Loucy (cell line): Measurements from ENCODE around the gene NAP1L1.

ENCODE experiments used
- H2AFZ ChIP-seq: fragments of 200-600 bp; sonication (generic); 2 replicates; pipeline ENCODE4 v1.6.0; 2016; ENCODE audit warnings: antibody characterized with exemption, mild to moderate bottlenecking, low read length, moderate library complexity
- H3F3A ChIP-seq: fragments of 200-600 bp; 2 replicates; pipeline ENCODE4 v1.6.0; 2016; ENCODE audit warnings: antibody characterized with exemption, low read depth, mild to moderate bottlenecking
- H3K27me3 ChIP-seq: fragments of 200-600 bp; sonication (generic); 2 replicates; pipeline ENCODE4 v1.6.1; 2014; ENCODE audit warnings: low read length, mild to moderate bottlenecking; ENCODE audit not compliant: insufficient read depth, poor library complexity, severe bottlenecking
- H3K36me3 ChIP-seq: fragments of 200-600 bp; sonication (generic); 2 replicates; pipeline ENCODE4 v1.6.1; 2016; ENCODE audit warnings: low read length; ENCODE audit not compliant: insufficient read depth
- H3K4me1 ChIP-seq: fragments of 200-600 bp; sonication (generic); 2 replicates; pipeline ENCODE4 v1.5.1; 2014; ENCODE audit warnings: low read length, mild to moderate bottlenecking; ENCODE audit not compliant: insufficient read depth, poor library complexity, severe bottlenecking
- H3K4me2 ChIP-seq: fragments of 200-600 bp; sonication (generic); 2 replicates; pipeline ENCODE4 v1.6.0; 2014; ENCODE audit warnings: antibody characterized with exemption, low read length, low read depth, mild to moderate bottlenecking; ENCODE audit not compliant: poor library complexity, severe bottlenecking
- H3K4me3 ChIP-seq: fragments of 200-600 bp; sonication (generic); 2 replicates; pipeline ENCODE4 v1.5.1; 2014; ENCODE audit warnings: low read length, mild to moderate bottlenecking, mixed read lengths; ENCODE audit not compliant: poor library complexity, severe bottlenecking
- H3K79me2 ChIP-seq: fragments of 200-600 bp; sonication (generic); 2 replicates; pipeline ENCODE4 v1.6.1; 2014; ENCODE audit warnings: low read length; ENCODE audit not compliant: insufficient read depth
- H3K9ac ChIP-seq: fragments of 200-600 bp; sonication (generic); 2 replicates; pipeline ENCODE4 v1.6.0; 2014; ENCODE audit warnings: mild to moderate bottlenecking, low read depth, low read length, moderate library complexity; ENCODE audit not compliant: poor library complexity, severe bottlenecking
- H3K9me2 ChIP-seq: fragments of 200-600 bp; sonication (generic); replicated peaks from 2 replicates; pipeline ENCODE4 v1.6.1; 2016; ENCODE audit warnings: low read depth, low read length, mixed read lengths
- H3K9me3 ChIP-seq: fragments of 200-600 bp; sonication (generic); 2 replicates; pipeline ENCODE4 v1.6.1; 2014; ENCODE audit warnings: mild to moderate bottlenecking, antibody characterized with exemption, low read length, low read depth; ENCODE audit not compliant: insufficient read depth
- H4K20me1 ChIP-seq: fragments of 200-600 bp; sonication (generic); 2 replicates; pipeline ENCODE4 v1.6.0; 2014; ENCODE audit warnings: antibody characterized with exemption, low read length, mild to moderate bottlenecking; ENCODE audit not compliant: insufficient read depth, poor library complexity, severe bottlenecking
- EZH2phosphoT487 ChIP-seq: fragments of 200-600 bp; IDR thresholded peaks from 2 replicates; pipeline ENCODE4 v1.6.1; 2018; ENCODE audit warnings: antibody characterized with exemption, mild to moderate bottlenecking, moderate library complexity, borderline replicate concordance
- TF ChIP-seq, protein P1 (sequence below): fragments of 200-600 bp; sonication (generic); conservative IDR thresholded peaks from 2 replicates; pipeline ENCODE4 v1.5.1; 2014; ENCODE audit warnings: mild to moderate bottlenecking, antibody characterized with exemption, low read length

The NAP1L1 gene

DNA sequence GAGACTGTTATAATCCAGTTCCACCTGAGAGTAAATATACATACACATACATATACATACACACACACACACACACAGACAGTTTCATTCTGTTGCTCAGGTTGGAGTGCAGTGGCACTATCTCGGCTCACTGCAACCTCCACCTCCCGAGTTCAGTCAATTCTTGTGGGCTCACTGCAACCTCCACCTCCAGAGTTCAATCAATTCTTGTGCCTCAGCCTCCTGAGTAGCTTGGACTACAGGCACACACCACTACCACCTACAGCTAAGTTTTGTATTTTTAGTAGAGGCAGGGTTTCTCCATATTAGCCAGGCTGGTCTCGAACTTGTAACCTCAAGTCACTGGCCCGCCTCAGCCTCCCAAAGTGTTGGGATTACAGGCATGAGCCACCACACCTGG lies 44.0 kb downstream of the NAP1L1 start:
- H4K20me1 ChIP-seq: no peaks in the 10 kb centered on the region
- no peak overlapping the region for H3K4me2 ChIP-seq
- H3K9me2 ChIP-seq: no peaks in the 10 kb centered on the region
- no peaks in the 10 kb centered on the region for H3K27me3 ChIP-seq
- H3K4me3 ChIP-seq: no peak overlapping the region
- no peak for TF ChIP-seq EZH2phosphoT487
- TF ChIP-seq, protein P1, sequence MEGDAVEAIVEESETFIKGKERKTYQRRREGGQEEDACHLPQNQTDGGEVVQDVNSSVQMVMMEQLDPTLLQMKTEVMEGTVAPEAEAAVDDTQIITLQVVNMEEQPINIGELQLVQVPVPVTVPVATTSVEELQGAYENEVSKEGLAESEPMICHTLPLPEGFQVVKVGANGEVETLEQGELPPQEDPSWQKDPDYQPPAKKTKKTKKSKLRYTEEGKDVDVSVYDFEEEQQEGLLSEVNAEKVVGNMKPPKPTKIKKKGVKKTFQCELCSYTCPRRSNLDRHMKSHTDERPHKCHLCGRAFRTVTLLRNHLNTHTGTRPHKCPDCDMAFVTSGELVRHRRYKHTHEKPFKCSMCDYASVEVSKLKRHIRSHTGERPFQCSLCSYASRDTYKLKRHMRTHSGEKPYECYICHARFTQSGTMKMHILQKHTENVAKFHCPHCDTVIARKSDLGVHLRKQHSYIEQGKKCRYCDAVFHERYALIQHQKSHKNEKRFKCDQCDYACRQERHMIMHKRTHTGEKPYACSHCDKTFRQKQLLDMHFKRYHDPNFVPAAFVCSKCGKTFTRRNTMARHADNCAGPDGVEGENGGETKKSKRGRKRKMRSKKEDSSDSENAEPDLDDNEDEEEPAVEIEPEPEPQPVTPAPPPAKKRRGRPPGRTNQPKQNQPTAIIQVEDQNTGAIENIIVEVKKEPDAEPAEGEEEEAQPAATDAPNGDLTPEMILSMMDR: no peak
- H3K9me3 ChIP-seq: no peaks in the 10 kb centered on the region
- 0 out of 2 replicates have a peak, but pooled peaks cover 3% of the 10 kb centered on the region for H3K36me3 ChIP-seq
- no peak overlapping the region for H3K9ac ChIP-seq
- H3K79me2 ChIP-seq: no peaks in the 10 kb centered on the region
- H3F3A ChIP-seq: 0 out of 2 replicates have a peak, but pooled peaks cover 2% of the 10 kb centered on the region
- no peaks in the 10 kb centered on the region for H3K4me1 ChIP-seq
- no peak overlapping the region for H2AFZ ChIP-seq

DNA sequence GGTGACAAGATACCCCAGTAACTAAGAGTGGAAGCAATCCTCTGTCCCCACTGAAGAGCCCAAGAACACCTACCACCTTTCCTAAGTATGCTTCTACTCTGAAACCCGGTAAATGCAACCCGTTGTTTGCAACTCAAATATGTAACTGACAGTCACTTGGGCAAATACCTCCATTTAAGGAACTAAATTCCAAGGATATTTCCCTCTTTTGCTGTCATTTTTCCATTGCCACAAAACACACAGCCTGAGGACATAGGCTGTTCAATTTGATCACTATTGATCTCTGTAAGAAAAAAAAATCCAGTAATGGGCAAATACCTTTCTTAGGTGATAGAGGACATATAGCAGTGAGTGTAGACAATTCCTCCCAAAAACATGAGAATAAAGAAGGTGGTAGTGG lies 46.3 kb downstream of the NAP1L1 start:
- Histone ChIP-seq H3K27me3 (no peaks in the 10 kb centered on the region), H3K79me2 (no peaks in the 10 kb centered on the region), H4K20me1 (no peaks in the 10 kb centered on the region), H3K9ac (no peak overlapping the region), H3K9me3 (no peaks in the 10 kb centered on the region), H3K4me3 (no peak overlapping the region), H3K4me2 (no peak overlapping the region), H2AFZ (no peak overlapping the region), H3K4me1 (no peaks in the 10 kb centered on the region), H3F3A (peaks cover 4% of the 10 kb centered on the region; the same call in 1 of the 2 replicates), H3K36me3 (no peaks in the 10 kb centered on the region), H3K9me2 (no peaks in the 10 kb centered on the region)
- TF ChIP-seq, protein P1: no peak
- TF ChIP-seq EZH2phosphoT487: no peak

DNA sequence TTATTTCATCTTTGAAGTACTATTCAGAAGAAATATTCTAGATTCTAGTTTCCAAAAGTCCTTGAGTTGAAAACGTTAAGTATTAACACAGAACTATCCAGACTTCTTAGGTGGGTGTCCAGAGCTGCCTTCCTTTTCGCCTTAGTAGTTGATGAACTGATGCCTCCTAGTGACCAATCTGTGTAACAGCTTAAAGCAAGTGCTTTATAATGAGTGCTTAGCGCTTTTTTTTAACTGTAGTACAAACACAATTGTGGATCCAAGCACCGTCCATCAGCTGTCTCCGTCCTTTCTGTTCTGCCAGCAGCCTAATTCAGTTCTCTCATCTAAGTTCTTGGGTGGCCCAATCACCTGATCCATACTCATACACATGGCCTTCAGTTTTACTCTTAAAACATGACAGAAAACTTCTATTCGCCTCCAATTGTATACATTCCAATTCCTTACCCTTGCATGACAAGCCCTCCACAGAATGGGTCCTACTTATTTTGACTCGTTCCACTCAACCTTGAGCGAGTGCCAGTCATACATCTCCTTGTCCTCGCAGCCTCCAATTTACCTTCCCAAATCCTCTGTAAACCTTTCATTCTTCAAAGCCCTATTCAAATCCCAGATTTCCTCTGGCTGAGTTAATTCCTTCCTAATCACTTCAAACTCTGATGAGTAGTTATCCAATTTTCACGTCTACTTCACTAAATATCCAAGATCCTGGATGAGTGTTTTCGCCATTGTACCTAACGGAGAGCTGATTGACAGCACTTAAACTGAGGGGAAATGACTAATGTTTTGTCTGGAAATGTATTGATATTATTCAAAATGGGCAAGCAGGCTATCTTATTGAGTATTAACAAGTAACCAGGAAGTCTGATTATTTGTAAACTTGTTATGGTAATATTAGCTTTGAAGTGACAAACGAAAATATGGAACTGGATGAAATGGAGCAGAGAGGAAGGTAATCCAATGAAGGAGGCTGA lies 47.1 kb downstream of the NAP1L1 start:
- no peak overlapping the region for H3K9ac ChIP-seq
- no peaks in the 10 kb centered on the region for H3K36me3 ChIP-seq
- H3K9me2 ChIP-seq: no peaks in the 10 kb centered on the region
- TF ChIP-seq EZH2phosphoT487: no peak
- TF ChIP-seq, protein P1: peak; percentile 94
- peaks cover 8% of the 10 kb centered on the region; the same call in 1 of the 2 replicates for H3F3A ChIP-seq
- H3K4me1 ChIP-seq: no peaks in the 10 kb centered on the region
- no peaks in the 10 kb centered on the region for H3K27me3 ChIP-seq
- H2AFZ ChIP-seq: no peak overlapping the region
- no peaks in the 10 kb centered on the region for H4K20me1 ChIP-seq
- H3K79me2 ChIP-seq: no peaks in the 10 kb centered on the region
- H3K4me3 ChIP-seq: no peak overlapping the region
- H3K4me2 ChIP-seq: no peak overlapping the region
- H3K9me3 ChIP-seq: no peaks in the 10 kb centered on the region
